Stimulated activated memory B cell treated with anti-CD40 and anti-IgM and Interleukin-4, amounts not matched to agents 10 μg/mL and 1 μg/mL and 100 μg/mL, for 72 hours (primary cell): ENCODE data around the gene FOXI1.
A peak's percentile ranks its signal among the peaks of the same experiment; 100 is the strongest.
"Not testable (repeated sequence)": the region's sequence is repeated elsewhere in the genome, so short reads cannot be mapped to it uniquely, and the experiment has no call there.

Experiments used
- ATAC-seq: fragments of 150-1000 bp; cut with Tn5 transposase; 2 replicates; pipeline ENCODE4 v1.10.0; 2021
- H3K27ac Mint-ChIP-seq: one replicate; pipeline ENCODE4 v1.8.0; 2022; ENCODE audit warnings: mild to moderate bottlenecking, mixed read lengths
- H3K27me3 Mint-ChIP-seq: one replicate; pipeline ENCODE4 v1.8.0; 2022; ENCODE audit warnings: mixed read lengths
- H3K36me3 Mint-ChIP-seq: one replicate; pipeline ENCODE4 v1.8.0; 2022; ENCODE audit warnings: mixed read lengths
- H3K4me1 Mint-ChIP-seq: one replicate; pipeline ENCODE4 v1.8.0; 2022; ENCODE audit warnings: mixed read lengths
- H3K4me3 Mint-ChIP-seq: one replicate; pipeline ENCODE4 v1.8.0; 2022; ENCODE audit warnings: mild to moderate bottlenecking, moderate library complexity, mixed read lengths
- H3K9me3 Mint-ChIP-seq: one replicate; pipeline ENCODE4 v1.8.0; 2022; ENCODE audit warnings: mixed read lengths

The FOXI1 gene

DNA sequence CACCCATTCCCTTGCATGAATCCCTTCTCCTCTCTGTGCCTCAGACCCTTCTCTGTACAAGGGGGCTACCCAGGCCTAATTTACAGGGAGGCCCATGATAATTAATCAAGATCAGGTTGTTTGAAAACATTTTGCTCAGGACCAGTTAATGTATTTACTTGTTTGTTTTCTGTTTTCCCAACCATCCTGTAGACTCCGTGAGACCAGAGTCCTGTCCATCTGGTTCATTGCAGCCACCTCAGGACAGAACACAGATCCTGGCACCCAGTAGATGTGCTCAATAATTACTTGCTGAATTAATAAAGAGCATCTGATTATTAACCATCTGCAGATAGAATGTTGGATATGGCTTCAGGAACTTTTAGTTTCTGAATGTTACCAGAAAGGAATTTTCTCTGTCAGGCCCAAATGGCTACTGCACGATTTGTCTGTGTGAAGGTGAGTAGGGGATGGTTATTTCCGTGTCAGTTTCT is 27.3 kb downstream of the FOXI1 start:
- H3K9me3 Mint-ChIP-seq = no peaks in the 10 kb centered on the region
- H3K4me1 Mint-ChIP-seq = no peaks in the 10 kb centered on the region
- H3K36me3 Mint-ChIP-seq = no peaks in the 10 kb centered on the region
- H3K27ac Mint-ChIP-seq = no peak overlapping the region
- no peak for ATAC-seq
- no peak overlapping the region for H3K4me3 Mint-ChIP-seq
- peaks cover 28% of the 10 kb centered on the region for H3K27me3 Mint-ChIP-seq

- no peaks in the 10 kb centered on the region for H3K36me3 Mint-ChIP-seq
- no peaks in the 10 kb centered on the region for H3K4me1 Mint-ChIP-seq
- H3K27ac Mint-ChIP-seq = no peak overlapping the region
- H3K4me3 Mint-ChIP-seq = no peak overlapping the region
- no peak for ATAC-seq
- H3K27me3 Mint-ChIP-seq = peaks cover 15% of the 10 kb centered on the region
- no peaks in the 10 kb centered on the region for H3K9me3 Mint-ChIP-seq
Measured at GRCh38 chr5:170135796-170136490, 30.2 kb downstream of the FOXI1 start.

DNA sequence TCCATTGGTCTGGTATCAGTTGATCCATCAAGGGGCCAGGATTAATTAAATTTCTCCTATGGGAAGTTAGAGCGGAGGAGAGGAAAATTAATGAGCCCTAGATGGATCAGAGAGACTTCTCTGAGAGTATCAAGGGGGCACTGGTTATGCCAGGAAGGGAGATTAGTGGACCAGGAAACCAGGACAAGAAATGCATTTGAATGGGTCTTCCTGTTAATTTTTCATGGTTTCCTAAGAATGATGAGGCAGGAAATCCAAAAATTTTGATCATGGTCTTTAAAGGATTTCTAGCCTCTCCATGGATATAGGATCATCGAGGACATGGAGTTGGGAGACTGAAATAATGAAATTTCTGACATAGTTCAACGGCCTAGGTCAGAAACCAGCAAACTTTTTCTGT is 30.8 kb downstream of the FOXI1 start:
- Mint-ChIP-seq H3K27ac (no peak overlapping the region), H3K36me3 (no peaks in the 10 kb centered on the region), H3K27me3 (peaks cover 15% of the 10 kb centered on the region), H3K4me3 (no peak overlapping the region), H3K9me3 (no peaks in the 10 kb centered on the region), H3K4me1 (peaks cover 5% of the 10 kb centered on the region)
- ATAC-seq = no peak

DNA sequence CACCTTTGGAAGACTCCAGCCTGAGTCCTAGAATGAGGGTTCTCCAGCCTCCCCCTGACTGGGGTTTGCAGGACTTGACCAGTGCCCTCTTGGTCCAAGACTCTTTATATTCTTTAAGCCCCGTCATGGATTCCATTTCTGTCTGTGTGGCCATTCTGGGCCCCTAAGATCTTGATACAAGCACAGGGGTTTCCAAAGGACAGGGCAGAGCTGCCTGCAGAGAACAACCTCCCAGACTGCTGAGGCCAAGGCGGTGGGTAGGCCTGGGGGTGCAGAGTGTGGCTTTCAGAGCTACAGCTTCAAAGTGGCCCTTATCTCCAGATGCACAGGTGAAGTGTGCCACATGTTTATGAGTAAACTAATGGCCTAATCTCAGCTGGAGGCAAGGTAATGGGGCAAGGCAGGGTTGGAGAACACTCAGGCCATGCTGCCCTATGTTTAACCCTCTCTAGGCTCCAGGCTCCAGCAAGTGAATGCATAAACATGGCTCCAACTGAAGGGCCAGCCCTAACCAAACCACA is 32.1 kb downstream of the FOXI1 start:
- H3K36me3 Mint-ChIP-seq = no peaks in the 10 kb centered on the region
- no peaks in the 10 kb centered on the region for H3K9me3 Mint-ChIP-seq
- no peak for ATAC-seq
- H3K27ac Mint-ChIP-seq = no peak overlapping the region
- no peak overlapping the region for H3K4me3 Mint-ChIP-seq
- H3K27me3 Mint-ChIP-seq = peaks cover 7% of the 10 kb centered on the region
- H3K4me1 Mint-ChIP-seq = peaks cover 5% of the 10 kb centered on the region

- H3K36me3 Mint-ChIP-seq = no peaks in the 10 kb centered on the region
- no peak for ATAC-seq
- H3K27ac Mint-ChIP-seq = no peak overlapping the region
- H3K4me1 Mint-ChIP-seq = peaks cover 5% of the 10 kb centered on the region
- H3K27me3 Mint-ChIP-seq = peaks cover 7% of the 10 kb centered on the region
- H3K9me3 Mint-ChIP-seq = no peaks in the 10 kb centered on the region
- no peak overlapping the region for H3K4me3 Mint-ChIP-seq
Measured at GRCh38 chr5:170138273-170138672, 32.6 kb downstream of the FOXI1 start.

DNA sequence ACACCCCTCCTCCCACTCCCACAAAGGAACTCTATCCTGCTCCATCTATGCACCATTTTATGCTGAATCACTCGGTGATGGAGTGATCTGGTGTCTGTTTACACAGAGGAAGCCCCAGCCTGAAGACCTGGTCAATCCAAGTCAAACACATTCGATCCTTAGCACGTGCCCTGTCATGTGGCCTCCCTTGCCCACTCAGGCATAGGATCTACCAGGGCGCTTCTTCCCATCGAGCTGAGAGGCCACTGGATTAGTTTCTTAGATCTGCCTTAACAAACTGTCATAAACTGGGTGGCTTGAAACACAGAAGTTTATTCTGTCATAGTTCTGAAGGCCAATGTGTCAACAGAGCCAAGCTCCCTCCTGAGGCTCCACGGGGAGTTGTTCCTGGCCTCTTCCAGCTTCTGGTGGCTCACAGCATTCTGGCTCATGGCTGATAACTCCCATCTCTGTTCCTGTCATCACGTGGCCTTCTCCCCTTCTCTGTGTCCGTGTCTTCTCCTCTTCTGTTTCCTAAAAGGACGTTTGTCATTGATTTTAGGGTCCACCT is 34.2 kb downstream of the FOXI1 start:
- no peaks in the 10 kb centered on the region for H3K9me3 Mint-ChIP-seq
- ATAC-seq = no peak

DNA sequence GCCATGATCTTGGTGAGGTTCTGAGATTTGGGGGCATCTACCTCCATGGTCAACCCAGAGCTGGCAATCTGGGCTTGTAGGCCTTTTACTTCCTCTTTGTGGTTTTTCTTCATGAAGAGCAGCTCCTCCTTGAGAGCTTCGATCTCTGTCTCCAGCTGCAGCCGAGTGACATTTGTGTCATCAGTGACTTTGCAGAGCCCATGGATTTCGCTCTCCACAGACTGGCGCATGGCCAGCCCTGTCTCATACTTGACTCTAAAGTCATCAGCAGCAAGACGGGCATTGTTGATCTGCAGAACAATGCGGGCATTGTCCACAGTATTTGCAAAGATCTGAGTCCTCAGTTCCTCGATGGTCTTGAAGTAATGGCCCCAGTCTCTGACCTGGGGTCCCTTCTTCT is 35.5 kb downstream of the FOXI1 start:
- H3K36me3 Mint-ChIP-seq, H3K9me3 Mint-ChIP-seq, H3K27ac Mint-ChIP-seq, H3K4me3 Mint-ChIP-seq, H3K27me3 Mint-ChIP-seq, ATAC-seq, H3K4me1 Mint-ChIP-seq: not testable (repeated sequence)

More for the DNA sequence above, 34.2 kb downstream of the FOXI1 start:
- Mint-ChIP-seq H3K4me3 (no peak overlapping the region), H3K4me1 (peaks cover 5% of the 10 kb centered on the region), H3K27me3 (peaks cover 7% of the 10 kb centered on the region), H3K36me3 (no peaks in the 10 kb centered on the region), H3K27ac (no peak overlapping the region)

- H3K27me3 Mint-ChIP-seq = no peaks in the 10 kb centered on the region
- H3K36me3 Mint-ChIP-seq = no peaks in the 10 kb centered on the region
- H3K27ac Mint-ChIP-seq = no peak overlapping the region
- peaks cover 5% of the 10 kb centered on the region for H3K4me1 Mint-ChIP-seq
- no peak overlapping the region for H3K4me3 Mint-ChIP-seq
- no peak for ATAC-seq
- no peaks in the 10 kb centered on the region for H3K9me3 Mint-ChIP-seq
Measured at GRCh38 chr5:170141636-170142035, 35.9 kb downstream of the FOXI1 start.

DNA sequence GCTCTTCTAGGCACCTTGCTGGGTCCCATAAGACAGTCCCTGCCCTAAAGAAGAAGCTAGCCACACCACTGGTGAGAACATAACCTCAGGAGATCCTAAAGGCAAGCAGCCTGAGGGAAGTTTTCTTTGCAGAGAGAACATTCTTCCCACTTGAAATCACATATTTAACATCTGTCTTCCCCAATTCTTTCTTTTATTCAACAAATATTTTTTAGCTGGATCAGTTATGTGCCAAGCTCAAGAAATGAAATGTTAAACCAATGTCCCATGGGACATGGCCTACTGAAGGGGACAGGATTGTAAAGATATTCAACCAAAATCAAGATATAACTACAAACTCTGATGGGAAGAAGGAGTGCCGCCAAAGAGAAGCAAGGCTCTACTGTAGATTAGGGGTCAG is 36.5 kb downstream of the FOXI1 start:
- no peak overlapping the region for H3K4me3 Mint-ChIP-seq
- H3K36me3 Mint-ChIP-seq = no peaks in the 10 kb centered on the region
- peaks cover 5% of the 10 kb centered on the region for H3K4me1 Mint-ChIP-seq
- ATAC-seq = no peak
- H3K27ac Mint-ChIP-seq = no peak overlapping the region
- H3K9me3 Mint-ChIP-seq = no peaks in the 10 kb centered on the region
- H3K27me3 Mint-ChIP-seq = no peaks in the 10 kb centered on the region

DNA sequence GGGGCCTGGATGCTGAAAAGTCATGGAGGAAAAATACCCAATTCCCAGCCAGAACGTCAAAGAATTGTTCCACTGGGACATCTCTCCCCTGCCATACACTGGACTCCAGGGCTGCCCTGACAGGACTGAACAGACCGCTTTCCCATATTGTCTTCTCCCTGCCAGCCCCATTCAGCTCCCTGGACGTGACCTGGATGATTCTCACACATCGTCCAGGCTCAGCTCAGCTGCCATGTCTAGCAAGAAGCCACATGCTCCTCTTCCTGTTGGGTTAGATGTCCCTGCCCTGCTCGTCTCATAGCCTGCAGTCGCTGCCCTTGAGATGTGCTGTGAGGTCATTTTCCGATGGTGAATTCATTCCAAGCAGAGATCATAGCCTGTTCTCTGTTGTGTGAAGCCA is 37.4 kb downstream of the FOXI1 start:
- Mint-ChIP-seq H3K27me3 (no peaks in the 10 kb centered on the region), H3K27ac (no peak overlapping the region), H3K9me3 (no peaks in the 10 kb centered on the region), H3K36me3 (no peaks in the 10 kb centered on the region), H3K4me3 (no peak overlapping the region), H3K4me1 (peaks cover 5% of the 10 kb centered on the region)
- no peak for ATAC-seq

DNA sequence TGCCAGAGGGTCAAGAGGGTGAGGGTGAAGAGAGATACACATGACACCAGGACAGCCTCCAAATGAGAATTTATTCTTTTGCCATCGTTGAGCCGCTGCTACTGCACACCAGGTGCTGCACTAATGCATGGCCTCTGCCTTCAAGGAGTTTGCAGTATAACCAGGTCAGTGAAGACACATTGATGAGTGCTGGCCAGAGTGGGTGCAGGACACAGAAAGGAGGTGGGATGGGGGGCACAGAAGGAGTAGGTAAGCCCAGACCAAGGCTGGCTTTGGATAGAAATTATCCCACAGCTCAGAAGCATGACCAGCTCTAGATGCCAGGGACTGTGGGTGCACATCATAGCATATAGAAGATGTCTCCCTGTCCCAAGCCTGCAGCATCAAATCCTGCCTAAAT is 38.0 kb downstream of the FOXI1 start:
- no peaks in the 10 kb centered on the region for H3K27me3 Mint-ChIP-seq
- ATAC-seq = peak; percentile 9
- H3K4me1 Mint-ChIP-seq = peaks cover 5% of the 10 kb centered on the region
- no peaks in the 10 kb centered on the region for H3K36me3 Mint-ChIP-seq
- no peaks in the 10 kb centered on the region for H3K9me3 Mint-ChIP-seq
- H3K4me3 Mint-ChIP-seq = no peak overlapping the region
- H3K27ac Mint-ChIP-seq = no peak overlapping the region

- Mint-ChIP-seq H3K4me3 (no peak overlapping the region), H3K9me3 (no peaks in the 10 kb centered on the region), H3K36me3 (no peaks in the 10 kb centered on the region), H3K27me3 (no peaks in the 10 kb centered on the region), H3K27ac (no peak overlapping the region), H3K4me1 (peaks cover 5% of the 10 kb centered on the region)
- peak; percentile 25 for ATAC-seq
Measured at GRCh38 chr5:170144286-170145023, 38.8 kb downstream of the FOXI1 start.

GRCh38 chr5:170145462-170145861 is 39.8 kb downstream of the FOXI1 start:
- H3K4me1 Mint-ChIP-seq = peaks cover 5% of the 10 kb centered on the region
- H3K27ac Mint-ChIP-seq = no peak overlapping the region
- H3K36me3 Mint-ChIP-seq = no peaks in the 10 kb centered on the region
- no peak overlapping the region for H3K4me3 Mint-ChIP-seq
- ATAC-seq = no peak
- H3K27me3 Mint-ChIP-seq = no peaks in the 10 kb centered on the region
- no peaks in the 10 kb centered on the region for H3K9me3 Mint-ChIP-seq

DNA sequence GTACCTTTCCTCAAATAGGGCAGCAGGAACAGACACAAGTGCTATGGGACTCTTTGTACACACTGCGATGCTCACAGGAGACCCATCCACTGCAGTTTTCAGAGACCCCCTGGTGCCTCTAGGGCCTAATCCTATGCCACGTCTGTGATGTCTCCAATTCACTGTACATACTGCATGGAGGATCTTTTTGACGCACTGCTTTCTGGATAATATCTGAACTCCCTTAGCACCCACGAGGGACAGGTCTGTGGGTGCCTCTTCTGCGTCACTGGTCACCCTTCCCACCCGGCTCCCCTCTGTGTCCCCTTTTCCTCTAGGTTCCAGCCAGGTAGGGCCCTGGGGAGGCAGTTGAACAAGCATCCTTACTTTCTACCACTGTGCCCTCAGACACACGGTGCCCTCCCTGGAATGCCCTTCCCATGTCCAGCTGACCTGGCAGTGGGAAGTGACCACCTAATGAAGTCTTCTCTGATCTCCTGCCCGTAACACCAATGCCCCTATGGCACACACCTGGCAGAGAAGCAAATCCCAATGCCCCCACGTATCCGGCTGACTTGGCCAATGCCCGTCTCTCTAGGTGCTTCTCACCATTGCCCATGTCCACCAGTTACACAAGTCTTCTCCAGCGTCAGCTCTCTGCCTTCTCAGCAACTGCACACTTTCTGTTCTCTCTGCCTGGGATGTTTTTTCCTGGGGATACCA is 41.5 kb downstream of the FOXI1 start:
- H3K36me3 Mint-ChIP-seq = no peaks in the 10 kb centered on the region
- no peaks in the 10 kb centered on the region for H3K9me3 Mint-ChIP-seq
- no peak overlapping the region for H3K27ac Mint-ChIP-seq
- no peak overlapping the region for H3K4me3 Mint-ChIP-seq
- no peaks in the 10 kb centered on the region for H3K4me1 Mint-ChIP-seq
- ATAC-seq = no peak
- no peaks in the 10 kb centered on the region for H3K27me3 Mint-ChIP-seq

GRCh38 chr5:170147753-170148264 is 42.1 kb downstream of the FOXI1 start:
- no peak overlapping the region for H3K4me3 Mint-ChIP-seq
- no peaks in the 10 kb centered on the region for H3K4me1 Mint-ChIP-seq
- no peak for ATAC-seq
- H3K27me3 Mint-ChIP-seq = peaks cover 3% of the 10 kb centered on the region
- H3K9me3 Mint-ChIP-seq = no peaks in the 10 kb centered on the region
- no peaks in the 10 kb centered on the region for H3K36me3 Mint-ChIP-seq
- H3K27ac Mint-ChIP-seq = no peak overlapping the region
